Endometrial microvascular endothelial cells (primary cell): ENCODE results near the gene GNAO1. TPM values are rescaled to one million over a fixed set of nuclear protein-coding genes. Genes with fewer than 3 reads are reported as not detected.

Source experiments
- in situ Hi-C: cut with HindIII; loops from 2 replicates; pipeline ENCODE4 v1.10.0; 2017; ENCODE audit warnings: low sequenced_read_pairs, low pct_unique_long_range_greater_than_20kb; ENCODE audit errors: inconsistent ontology term
- total RNA-seq: library from RNA; depleted of rRNA; stranded (reverse); fragments of >200 nt; gene quantifications from one replicate; pipeline ENCODE4 v1.2.3, GENCODE V29; 2015; ENCODE audit errors: inconsistent ontology term

The GNAO1 gene
- total RNA-seq, 1 donor from 2014 or later: not detected

GRCh38 chr16:56275801-56276200 lies 84.5 kb downstream of the GNAO1 start:
- in situ Hi-C loops: no loop called here

- in situ Hi-C loops: no loop called here
Observed at GRCh38 chr16:56277075-56277474, 85.8 kb downstream of the GNAO1 start.

GRCh38 chr16:56278196-56278855 lies 87.0 kb downstream of the GNAO1 start:
- in situ Hi-C loops: no loop called here

- in situ Hi-C loops: no loop called here
Observed at GRCh38 chr16:56279132-56279531, 87.8 kb downstream of the GNAO1 start.

- in situ Hi-C loops: no loop called here
Observed at GRCh38 chr16:56279914-56280313, 88.6 kb downstream of the GNAO1 start.

- in situ Hi-C loops: no loop called here
Observed at GRCh38 chr16:56281249-56281805, 90.0 kb downstream of the GNAO1 start.

GRCh38 chr16:56282451-56282850 lies 91.2 kb downstream of the GNAO1 start:
- in situ Hi-C loops: no loop called here

GRCh38 chr16:56284521-56284920 lies 93.2 kb downstream of the GNAO1 start:
- in situ Hi-C loops: no loop called here

- in situ Hi-C loops: no loop called here
Observed at GRCh38 chr16:56286809-56287208, 95.5 kb downstream of the GNAO1 start.

GRCh38 chr16:56288019-56288418 lies 96.7 kb downstream of the GNAO1 start:
- in situ Hi-C loops: no loop called here

- in situ Hi-C loops: no loop called here
Observed at GRCh38 chr16:56289416-56289815, 98.1 kb downstream of the GNAO1 start.

- in situ Hi-C loops: no loop called here
Observed at GRCh38 chr16:56289862-56290261, 98.6 kb downstream of the GNAO1 start.

- in situ Hi-C loops: no loop called here
Observed at GRCh38 chr16:56294014-56294413, 102.7 kb downstream of the GNAO1 start.

- in situ Hi-C loops: no loop called here
Observed at GRCh38 chr16:56294579-56294978, 103.3 kb downstream of the GNAO1 start.

GRCh38 chr16:56295059-56295665 lies 103.9 kb downstream of the GNAO1 start:
- in situ Hi-C loops: no loop called here

- in situ Hi-C loops: no loop called here
Observed at GRCh38 chr16:56295739-56296527, 104.6 kb downstream of the GNAO1 start.

GRCh38 chr16:56297684-56298083 lies 106.4 kb downstream of the GNAO1 start:
- in situ Hi-C loops: no loop called here

- in situ Hi-C loops: no loop called here
Observed at GRCh38 chr16:56298116-56298515, 106.8 kb downstream of the GNAO1 start.

GRCh38 chr16:56298948-56299596 lies 107.8 kb downstream of the GNAO1 start:
- in situ Hi-C loops: no loop called here
